ENCODE data around the gene PTPRK. TPM values are rescaled to one million over a fixed set of nuclear protein-coding genes. Genes with fewer than 3 reads are reported as not detected.

The PTPRK gene
- total and polyA plus RNA-seq, 10 of the 15 experiments (the other 5 are each of a cell fraction or from before 2014, with no cell fraction given) = 0.23 to 1.9 (median 0.55) TPM

DNA sequence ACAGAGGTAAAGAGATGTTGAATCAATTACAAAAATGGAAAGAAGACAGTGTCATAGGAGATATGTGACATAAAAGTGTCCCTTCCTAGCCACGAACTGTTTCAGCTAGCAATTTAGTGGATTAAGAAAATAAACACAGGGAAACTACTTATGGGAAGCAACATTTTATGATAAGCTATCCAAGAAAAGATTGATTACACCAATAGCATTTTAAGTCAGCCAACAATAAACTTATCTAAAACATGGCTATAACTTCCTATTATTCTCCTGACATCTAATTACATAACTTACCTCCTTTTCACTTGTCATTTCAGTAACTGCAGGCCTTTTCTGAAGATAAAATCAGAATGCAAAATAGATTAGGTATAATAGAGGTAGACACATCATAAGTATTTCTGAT lies 111.4 kb downstream of the PTPRK start:
- ChIA-PET CTCF (interaction anchor here (0.6 kb wide), 1 partner anchor 16 kb away, joined by 3 read pairs; no protein-coding TSS in a partner anchor), SMC1A (ENCODE audit: uncharacterized antibody, unreplicated experiment) (no interaction called here), RAD21 (ENCODE audit: unreplicated experiment) (no interaction called here), POLR2A (no interaction called here)
- no TSS peak for BruUV-seq (replicated peaks)
- ATAC-seq (no peak), DNase-seq (ENCODE audit: low read depth, low spot score) (no peak), FAIRE-seq (no peak)
- Histone ChIP-seq H3K36me3 (ENCODE audit: control insufficient read depth in 2 of 2, insufficient read depth in 2 of 2, low read length in 1 of 2) (no peaks in the 10 kb centered on the region), H4K20me1 (ENCODE audit: control insufficient read depth, insufficient read depth) (no peaks in the 10 kb centered on the region), H3K4me2 (ENCODE audit: control insufficient read depth, insufficient read depth) (no peak overlapping the region), H3K4me1 (ENCODE audit: control insufficient read depth, insufficient read depth, low read length) (no peaks in the 10 kb centered on the region), H3K9ac (ENCODE audit: control insufficient read depth, insufficient read depth, low read length) (no peak overlapping the region), H3K4me3 (no peak overlapping the region), H3K27me3 (replicated peaks in 1 of 2; ENCODE audit: control insufficient read depth in 2 of 2, insufficient read depth in 2 of 2, low read length in 1 of 2) (no peaks in the 10 kb centered on the region), H3K27ac (ENCODE audit: control insufficient read depth, insufficient read depth) (no peak overlapping the region), H2AFZ (ENCODE audit: control insufficient read depth, low read depth, low read length) (no peak overlapping the region), H3K79me2 (ENCODE audit: control insufficient read depth, insufficient read depth, low read length) (no peaks in the 10 kb centered on the region), H3K9me3 (replicated peaks; ENCODE audit: control insufficient read depth, insufficient read depth, low read length) (no peaks in the 10 kb centered on the region)
- TF ChIP-seq ZBED1 (IDR thresholded peaks at IDR 0.05; ENCODE audit: borderline replicate concordance) (no peak), KAT2A (conservative IDR thresholded peaks at IDR 0.05; ENCODE audit: control insufficient read depth, low read depth, low read length) (no peak), TCF3 (IDR thresholded peaks at IDR 0.05; ENCODE audit: borderline replicate concordance, insufficient read depth, low read depth, low read length) (no peak), IKZF2 (IDR thresholded peaks at IDR 0.05) (no peak), NFXL1 (IDR thresholded peaks at IDR 0.05; ENCODE audit: borderline replicate concordance) (no peak), CEBPB (IDR thresholded peaks at IDR 0.05; ENCODE audit: borderline replicate concordance in 1 of 2, low read depth in 2 of 2, low read length in 2 of 2) (no peak), SIX5 (IDR thresholded peaks at IDR 0.05; ENCODE audit: low read depth, low read length, severe bottlenecking) (no peak)
- in situ Hi-C loops (cut with MboI) = no loop called here
- intact Hi-C loops (cut with micrococcal nuclease; ENCODE audit: unreplicated experiment) = no loop called here
- WGBS (ENCODE audit: insufficient coverage, insufficient replicate concordance, low lambda C conversion rate, missing lambda C conversion rate) = 0% methylated on average over 1 of the region's 1 CpG

DNA sequence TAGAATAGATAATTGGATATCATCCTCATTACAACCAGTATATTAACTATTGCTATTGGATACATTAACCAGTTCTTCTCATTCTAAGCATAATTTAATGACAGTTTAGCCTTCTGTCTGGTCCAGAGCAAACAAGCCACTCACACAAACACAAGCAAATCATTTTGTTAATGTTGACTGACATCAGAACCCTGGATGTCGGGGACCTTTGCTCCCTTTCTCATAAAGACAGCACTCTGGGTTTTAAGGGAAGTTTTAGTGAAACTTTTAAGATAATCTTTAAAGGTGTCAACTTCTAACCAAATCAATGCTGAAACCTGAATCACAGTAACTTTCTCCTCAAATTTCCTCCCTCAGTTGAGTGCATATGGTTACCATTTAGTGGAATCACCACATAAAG lies 113.9 kb downstream of the PTPRK start:
- no peak for DNase-seq (ENCODE audit: low read depth, low spot score)
- Histone ChIP-seq H4K20me1 (ENCODE audit: control insufficient read depth, insufficient read depth) (no peaks in the 10 kb centered on the region), H2AFZ (ENCODE audit: control insufficient read depth, low read depth, low read length) (no peak overlapping the region), H3K9me3 (replicated peaks; ENCODE audit: control insufficient read depth, insufficient read depth, low read length) (no peaks in the 10 kb centered on the region), H3K4me2 (ENCODE audit: control insufficient read depth, insufficient read depth) (no peak overlapping the region), H3K4me3 (no peak overlapping the region), H3K27me3 (replicated peaks in 1 of 2; ENCODE audit: control insufficient read depth in 2 of 2, insufficient read depth in 2 of 2, low read length in 1 of 2) (no peaks in the 10 kb centered on the region), H3K4me1 (ENCODE audit: control insufficient read depth, insufficient read depth, low read length) (no peaks in the 10 kb centered on the region), H3K9ac (ENCODE audit: control insufficient read depth, insufficient read depth, low read length) (no peak overlapping the region), H3K27ac (ENCODE audit: control insufficient read depth, insufficient read depth) (no peak overlapping the region), H3K79me2 (ENCODE audit: control insufficient read depth, insufficient read depth, low read length) (no peaks in the 10 kb centered on the region), H3K36me3 (ENCODE audit: control insufficient read depth in 2 of 2, insufficient read depth in 2 of 2, low read length in 1 of 2) (no peaks in the 10 kb centered on the region)
- in situ Hi-C loops (cut with MboI) = no loop called here
- no TSS peak for BruUV-seq (replicated peaks)
- POLR2A ChIA-PET = no interaction called here
- ATAC-seq = no peak
- intact Hi-C loops (cut with micrococcal nuclease; ENCODE audit: unreplicated experiment) = no loop called here
- FAIRE-seq = no peak
- TF ChIP-seq CTCF (IDR thresholded peaks at IDR 0.05 in 2 of 3, conservative IDR thresholded peaks at IDR 0.05 in 1 of 3; ENCODE audit: control insufficient read depth in 2 of 3, extremely low read depth in 1 of 3, insufficient read depth in 1 of 3, low read depth in 3 of 3, low read length in 3 of 3) = no peak
- no peak for TF ChIP-seq PKNOX1 (IDR thresholded peaks at IDR 0.05)
- TF ChIP-seq POLR2AphosphoS2 (IDR thresholded peaks at IDR 0.05; ENCODE audit: low read depth, low read length) = no peak
- TF ChIP-seq, protein P1, sequence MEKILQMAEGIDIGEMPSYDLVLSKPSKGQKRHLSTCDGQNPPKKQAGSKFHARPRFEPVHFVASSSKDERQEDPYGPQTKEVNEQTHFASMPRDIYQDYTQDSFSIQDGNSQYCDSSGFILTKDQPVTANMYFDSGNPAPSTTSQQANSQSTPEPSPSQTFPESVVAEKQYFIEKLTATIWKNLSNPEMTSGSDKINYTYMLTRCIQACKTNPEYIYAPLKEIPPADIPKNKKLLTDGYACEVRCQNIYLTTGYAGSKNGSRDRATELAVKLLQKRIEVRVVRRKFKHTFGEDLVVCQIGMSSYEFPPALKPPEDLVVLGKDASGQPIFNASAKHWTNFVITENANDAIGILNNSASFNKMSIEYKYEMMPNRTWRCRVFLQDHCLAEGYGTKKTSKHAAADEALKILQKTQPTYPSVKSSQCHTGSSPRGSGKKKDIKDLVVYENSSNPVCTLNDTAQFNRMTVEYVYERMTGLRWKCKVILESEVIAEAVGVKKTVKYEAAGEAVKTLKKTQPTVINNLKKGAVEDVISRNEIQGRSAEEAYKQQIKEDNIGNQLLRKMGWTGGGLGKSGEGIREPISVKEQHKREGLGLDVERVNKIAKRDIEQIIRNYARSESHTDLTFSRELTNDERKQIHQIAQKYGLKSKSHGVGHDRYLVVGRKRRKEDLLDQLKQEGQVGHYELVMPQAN (conservative IDR thresholded peaks at IDR 0.05) = no peak
- WGBS (ENCODE audit: insufficient coverage, insufficient replicate concordance, low lambda C conversion rate, missing lambda C conversion rate) = 4% methylated on average over 1 of the region's 1 CpG
- CTCF ChIA-PET = no interaction called here
- RAD21 ChIA-PET (ENCODE audit: unreplicated experiment) = no interaction called here
- SMC1A ChIA-PET (ENCODE audit: uncharacterized antibody, unreplicated experiment) = no interaction called here

Data from GM12878 (cell line).